Skeletal muscle tissue (tissue), 4 donors: ENCODE data around the gene CCDC102B. TPM values are rescaled to one million over a fixed set of nuclear protein-coding genes. Genes with fewer than 3 reads are reported as not detected.
"Not testable (repeated sequence)": the region's sequence is repeated elsewhere in the genome, so short reads cannot be mapped to it uniquely, and the experiment has no call there.

Experiments used
- H3K27ac ChIP-seq: one replicate; pipeline ENCODE4 v1.7.0; 2013; ENCODE audit warnings: mild to moderate bottlenecking, low read depth, low read length, inconsistent platforms
- H3K27me3 ChIP-seq, 3 donors: one replicate each; pipeline ENCODE4 v1.7.0; 2013; ENCODE audit warnings: low read length in 3 of 3; ENCODE audit not compliant: control insufficient read depth in 3 of 3, insufficient read depth in 3 of 3
- H3K36me3 ChIP-seq, 3 donors: one replicate each; pipeline ENCODE4 v1.7.0; 2013; ENCODE audit warnings: low read length in 3 of 3; ENCODE audit not compliant: control insufficient read depth in 3 of 3, insufficient read depth in 3 of 3
- H3K4me1 ChIP-seq, 3 donors: one replicate each; pipeline ENCODE4 v1.7.0; 2013; ENCODE audit warnings: low read length in 3 of 3, mild to moderate bottlenecking in 3 of 3; ENCODE audit not compliant: control insufficient read depth in 3 of 3, insufficient read depth in 3 of 3
- H3K4me3 ChIP-seq, 3 donors: one replicate each; pipeline ENCODE4 v1.7.0; 2013; ENCODE audit warnings: low read length in 3 of 3
- H3K9ac ChIP-seq, 3 donors: one replicate each; pipeline ENCODE4 v1.7.0; 2013; ENCODE audit warnings: low read length in 3 of 3, mild to moderate bottlenecking in 3 of 3, moderate library complexity in 2 of 3, low read depth in 1 of 3
- H3K9me3 ChIP-seq, 3 donors: one replicate each; pipeline ENCODE4 v1.7.0; 2013; ENCODE audit warnings: low read length in 3 of 3; ENCODE audit not compliant: control insufficient read depth in 3 of 3
- total RNA-seq: library from RNA; depleted of rRNA; stranded (reverse); fragments of >200 nt; gene quantifications from one replicate; pipeline ENCODE4 v1.2.3, GENCODE V29; 2014
- donor health status: Osteomylitis.

The CCDC102B gene
- total RNA-seq, 1 donor from 2014 or later = 21.9 TPM

GRCh38 chr18:68879947-68880346 lies 82.1 kb downstream of the CCDC102B start:
- not testable (repeated sequence) for H3K9ac ChIP-seq, H3K27ac ChIP-seq, H3K36me3 ChIP-seq, H3K9me3 ChIP-seq, H3K4me3 ChIP-seq, H3K27me3 ChIP-seq, H3K4me1 ChIP-seq

GRCh38 chr18:68887410-68887809 lies 89.5 kb downstream of the CCDC102B start:
- Histone ChIP-seq H3K36me3 (no peaks in the 10 kb centered on the region), H3K4me1 (no peaks in the 10 kb centered on the region), H3K27ac (no peak overlapping the region), H3K27me3 (no peaks in the 10 kb centered on the region), H3K4me3 (no peak overlapping the region), H3K9ac (no peak overlapping the region), H3K9me3 (no peaks in the 10 kb centered on the region)

- Histone ChIP-seq H3K9me3 (no peaks in the 10 kb centered on the region), H3K27ac (no peak overlapping the region), H3K36me3 (no peaks in the 10 kb centered on the region), H3K4me3 (no peak overlapping the region), H3K9ac (no peak overlapping the region), H3K27me3 (no peaks in the 10 kb centered on the region), H3K4me1 (no peaks in the 10 kb centered on the region)
These were observed 95.5 kb downstream of the CCDC102B start for GRCh38 chr18:68893354-68893753.

- no peak overlapping the region for H3K27ac ChIP-seq
- H3K4me3 ChIP-seq = no peak overlapping the region
- no peaks in the 10 kb centered on the region for H3K27me3 ChIP-seq
- no peak overlapping the region for H3K9ac ChIP-seq
- H3K36me3 ChIP-seq = no peaks in the 10 kb centered on the region
- H3K4me1 ChIP-seq = no peaks in the 10 kb centered on the region
- no peaks in the 10 kb centered on the region for H3K9me3 ChIP-seq
These were observed 99.4 kb downstream of the CCDC102B start for GRCh38 chr18:68897286-68897685.

GRCh38 chr18:68909579-68909978 lies 111.7 kb downstream of the CCDC102B start:
- H3K27ac ChIP-seq = no peak overlapping the region
- no peak overlapping the region for H3K9ac ChIP-seq
- no peaks in the 10 kb centered on the region for H3K9me3 ChIP-seq
- H3K4me1 ChIP-seq = no peaks in the 10 kb centered on the region
- no peak overlapping the region for H3K4me3 ChIP-seq
- H3K27me3 ChIP-seq = no peaks in the 10 kb centered on the region
- no peaks in the 10 kb centered on the region for H3K36me3 ChIP-seq

GRCh38 chr18:68915061-68915460 lies 117.2 kb downstream of the CCDC102B start:
- H3K27ac ChIP-seq = no peak overlapping the region
- H3K4me3 ChIP-seq = no peak overlapping the region
- no peaks in the 10 kb centered on the region for H3K36me3 ChIP-seq
- H3K27me3 ChIP-seq = no peaks in the 10 kb centered on the region
- H3K9me3 ChIP-seq = no peaks in the 10 kb centered on the region
- no peaks in the 10 kb centered on the region for H3K4me1 ChIP-seq
- H3K9ac ChIP-seq = no peak overlapping the region

- Histone ChIP-seq H3K9ac (no peak overlapping the region), H3K36me3 (no peaks in the 10 kb centered on the region), H3K4me1 (no peaks in the 10 kb centered on the region), H3K27me3 (no peaks in the 10 kb centered on the region), H3K27ac (no peak overlapping the region), H3K4me3 (no peak overlapping the region), H3K9me3 (no peaks in the 10 kb centered on the region)
These were observed 118.9 kb downstream of the CCDC102B start for GRCh38 chr18:68916734-68917133.

GRCh38 chr18:68918216-68918615 lies 120.3 kb downstream of the CCDC102B start:
- Histone ChIP-seq H3K9me3 (no peaks in the 10 kb centered on the region), H3K27ac (no peak overlapping the region), H3K4me3 (no peak overlapping the region), H3K36me3 (no peaks in the 10 kb centered on the region), H3K4me1 (no peaks in the 10 kb centered on the region), H3K27me3 (no peaks in the 10 kb centered on the region), H3K9ac (no peak overlapping the region)

GRCh38 chr18:68919900-68920299 lies 122.0 kb downstream of the CCDC102B start:
- Histone ChIP-seq H3K36me3 (no peaks in the 10 kb centered on the region), H3K27me3 (no peaks in the 10 kb centered on the region), H3K4me1 (no peaks in the 10 kb centered on the region), H3K27ac (no peak overlapping the region), H3K4me3 (no peak overlapping the region), H3K9me3 (no peaks in the 10 kb centered on the region), H3K9ac (no peak overlapping the region)

- no peaks in the 10 kb centered on the region for H3K4me1 ChIP-seq
- H3K36me3 ChIP-seq = no peaks in the 10 kb centered on the region
- H3K27me3 ChIP-seq = no peaks in the 10 kb centered on the region
- H3K9ac ChIP-seq = no peak overlapping the region
- H3K27ac ChIP-seq = no peak overlapping the region
- no peak overlapping the region for H3K4me3 ChIP-seq
- H3K9me3 ChIP-seq = no peaks in the 10 kb centered on the region
These were observed 124.5 kb downstream of the CCDC102B start for GRCh38 chr18:68922392-68922791.

GRCh38 chr18:68925268-68925667 lies 127.4 kb downstream of the CCDC102B start:
- H3K4me3 ChIP-seq = no peak overlapping the region

More at GRCh38 chr18:68925268-68925667, 127.4 kb downstream of the CCDC102B start:
- Histone ChIP-seq H3K36me3 (no peaks in the 10 kb centered on the region), H3K9ac (no peak overlapping the region), H3K9me3 (no peaks in the 10 kb centered on the region), H3K27ac (no peak overlapping the region), H3K27me3 (no peaks in the 10 kb centered on the region), H3K4me1 (no peaks in the 10 kb centered on the region)
